ENCODE results near the gene CAMK4.

- TF ChIP-seq GATA2 (IDR thresholded peaks at IDR 0.05; ENCODE audit: low read depth, low read length) (no peak), GATA3 (IDR thresholded peaks at IDR 0.05; ENCODE audit: low read depth, low read length) (no peak)
These were observed 1.7 kb downstream of the CAMK4 start for GRCh38 chr5:111225926-111226325.
